Activated CD8-positive, alpha-beta memory T cell treated with anti-CD3 and anti-CD28 coated beads, Interleukin-2, amount 50 U/mL, for 1 hour (primary cell): ENCODE data around the gene IL4R.
"Not testable (repeated sequence)": the region's sequence is repeated elsewhere in the genome, so short reads cannot be mapped to it uniquely, and the experiment has no call there.

ENCODE experiments used
- DNase-seq: peaks from one replicate; pipeline ENCODE4 v3.0.0-alpha.2; 2020; ENCODE audit errors: extremely low read depth

IL4R gene

GRCh38 chr16:27288313-27288712, 25.5 kb upstream of the IL4R start:
- DNase-seq: not testable (repeated sequence)

GRCh38 chr16:27289669-27290068, 24.1 kb upstream of the IL4R start:
- DNase-seq: no peak

GRCh38 chr16:27290562-27290961, 23.2 kb upstream of the IL4R start:
- DNase-seq: no peak

- no peak for DNase-seq
Measured at GRCh38 chr16:27291106-27291505, 22.7 kb upstream of the IL4R start.

GRCh38 chr16:27291722-27292240, 22.0 kb upstream of the IL4R start:
- DNase-seq: no peak

- DNase-seq: no peak
Measured at GRCh38 chr16:27293343-27293742, 20.4 kb upstream of the IL4R start.

GRCh38 chr16:27298132-27298531, 15.6 kb upstream of the IL4R start:
- no peak for DNase-seq

GRCh38 chr16:27301236-27301861, 12.4 kb upstream of the IL4R start:
- DNase-seq: no peak

GRCh38 chr16:27302126-27302525, 11.6 kb upstream of the IL4R start:
- DNase-seq: no peak

- no peak for DNase-seq
Measured at GRCh38 chr16:27303256-27304100, 10.3 kb upstream of the IL4R start.

- DNase-seq: no peak
Measured at GRCh38 chr16:27304102-27304501, 9.7 kb upstream of the IL4R start.

- no peak for DNase-seq
Measured at GRCh38 chr16:27304881-27305745, 8.7 kb upstream of the IL4R start.

GRCh38 chr16:27305839-27306442, 7.8 kb upstream of the IL4R start:
- no peak for DNase-seq

- DNase-seq: no peak
Measured at GRCh38 chr16:27308792-27309191, 5.0 kb upstream of the IL4R start.

GRCh38 chr16:27310576-27311447, 3.0 kb upstream of the IL4R start:
- DNase-seq: no peak

GRCh38 chr16:27311448-27311830, 2.3 kb upstream of the IL4R start:
- no peak for DNase-seq

- no peak for DNase-seq
Measured at GRCh38 chr16:27311897-27312303, 1.9 kb upstream of the IL4R start.

- no peak for DNase-seq
Measured at GRCh38 chr16:27312580-27313421, 973 bp upstream of the IL4R start.

GRCh38 chr16:27314161-27314723, 468 bp downstream of the IL4R start:
- DNase-seq: peak; percentile 57

GRCh38 chr16:27314986-27315332, 1.2 kb downstream of the IL4R start:
- no peak for DNase-seq
